Panc1 (cell line): Measurements from ENCODE around the gene MMRN2. TPM values are rescaled to one million over a fixed set of nuclear protein-coding genes. Genes with fewer than 3 reads are reported as not detected.

Experiments
- ATAC-seq: fragments of 200-7000 bp; cut with Tn5 transposase; 2 replicates; pipeline ENCODE4 v1.9.1; 2020; ENCODE audit warnings: mild to moderate bottlenecking, moderate library complexity
- BruUV-seq: library from RNA; stranded (reverse); fragments of 400-500 nt; replicated peaks from 2 replicates; lab custom pipeline; 2021; lab: Mats Ljungman, UMichigan
- CTCF ChIA-PET: fragments of 300-600 bp; sonication (Branson Sonifier 250); formaldehyde crosslinking; loops from one replicate; lab custom pipeline; 2022; ENCODE audit warnings: antibody characterized with exemption; lab: Charles Lee
- POLR2A ChIA-PET: fragments of 300-600 bp; sonication (Branson Sonifier 250); formaldehyde crosslinking; loops from one replicate; lab custom pipeline; 2022; ENCODE audit warnings: antibody characterized with exemption; lab: Charles Lee
- DNase-seq: peaks from one replicate; pipeline ENCODE4 v3.0.0-alpha.2; 2010; ENCODE audit warnings: low read depth, low spot score
- H3K27ac ChIP-seq: 2 replicates; pipeline ENCODE4 v1.5.1; 2011; ENCODE audit warnings: mild to moderate bottlenecking, low read length, inconsistent platforms
- H3K27me3 ChIP-seq: fragments of 200-500 bp; sonication (Bioruptor generic); 2 replicates; pipeline ENCODE4 v1.6.0; 2014; ENCODE audit warnings: low read length, inconsistent platforms; ENCODE audit not compliant: control insufficient read depth, insufficient read depth
- H3K36me3 ChIP-seq: fragments of 200-500 bp; sonication (Bioruptor generic); 2 replicates; pipeline ENCODE4 v1.5.1; 2014; ENCODE audit warnings: inconsistent platforms, mild to moderate bottlenecking, low read length, moderate library complexity; ENCODE audit not compliant: control insufficient read depth, insufficient read depth
- H3K4me1 ChIP-seq: 2 replicates; pipeline ENCODE4 v1.5.1; 2011; ENCODE audit warnings: inconsistent platforms, mild to moderate bottlenecking, low read length, moderate library complexity; ENCODE audit not compliant: control insufficient read depth, insufficient read depth
- H3K4me3 ChIP-seq, 2 experiments: 2 replicates each; pipeline ENCODE4 v1.5.1; 2011 to 2012; ENCODE audit warnings: low read depth in 2 of 2, low read length in 2 of 2, mild to moderate bottlenecking in 2 of 2, inconsistent platforms in 1 of 2, moderate library complexity in 1 of 2
- H3K9me3 ChIP-seq: fragments of 200-500 bp; sonication (Bioruptor generic); 2 replicates; pipeline ENCODE4 v1.5.1; 2014; ENCODE audit warnings: low read depth, mild to moderate bottlenecking, inconsistent platforms, low read length, moderate library complexity; ENCODE audit not compliant: control insufficient read depth, insufficient read depth
- POLR2AphosphoS5 ChIP-seq: IDR thresholded peaks from 2 replicates; pipeline ENCODE4 v1.6.1; 2012; ENCODE audit warnings: mild to moderate bottlenecking, low read depth, low read length, moderate library complexity
- SIN3A ChIP-seq: IDR thresholded peaks from 2 replicates; pipeline ENCODE4 v1.6.1; 2012; ENCODE audit warnings: low read depth, mild to moderate bottlenecking, low read length, moderate library complexity, borderline replicate concordance; ENCODE audit not compliant: insufficient read depth
- TCF7L2 ChIP-seq: IDR thresholded peaks from 2 replicates; pipeline ENCODE4 v1.6.1; 2011; ENCODE audit warnings: mild to moderate bottlenecking, low read depth, low read length, inconsistent platforms
- in situ Hi-C: cut with HindIII; loops from 2 replicates; pipeline ENCODE4 v1.10.0; 2016; ENCODE audit warnings: low sequenced_read_pairs, low pct_unique_long_range_greater_than_20kb
- intact Hi-C: fragments of 100-400 bp; cut with micrococcal nuclease; formaldehyde crosslinking; loops from one replicate; pipeline ENCODE4 v1.10.0; 2022; ENCODE audit not compliant: unreplicated experiment
- total RNA-seq: library from RNA; stranded (reverse); gene quantifications from one replicate; pipeline ENCODE4 v1.2.1, GENCODE V29; 2021; ENCODE audit not compliant: unreplicated experiment
- TF ChIP-seq, protein P1 (sequence below), 2 experiments: IDR thresholded peaks; 2 replicates each; pipeline ENCODE4 v1.6.1; 2011 to 2012; ENCODE audit warnings: low read depth in 2 of 2, control low read depth in 1 of 2, low read length in 1 of 2, mild to moderate bottlenecking in 1 of 2, moderate library complexity in 1 of 2; ENCODE audit not compliant: insufficient read depth in 1 of 2
- TF ChIP-seq, protein P2 (sequence below): fragments of 450-650 bp; IDR thresholded peaks from 2 replicates; pipeline ENCODE4 v1.5.1; 2017; ENCODE audit warnings: mild to moderate bottlenecking

The MMRN2 gene
- total RNA-seq, 1 experiment from 2014 or later = 1.0 TPM

DNA sequence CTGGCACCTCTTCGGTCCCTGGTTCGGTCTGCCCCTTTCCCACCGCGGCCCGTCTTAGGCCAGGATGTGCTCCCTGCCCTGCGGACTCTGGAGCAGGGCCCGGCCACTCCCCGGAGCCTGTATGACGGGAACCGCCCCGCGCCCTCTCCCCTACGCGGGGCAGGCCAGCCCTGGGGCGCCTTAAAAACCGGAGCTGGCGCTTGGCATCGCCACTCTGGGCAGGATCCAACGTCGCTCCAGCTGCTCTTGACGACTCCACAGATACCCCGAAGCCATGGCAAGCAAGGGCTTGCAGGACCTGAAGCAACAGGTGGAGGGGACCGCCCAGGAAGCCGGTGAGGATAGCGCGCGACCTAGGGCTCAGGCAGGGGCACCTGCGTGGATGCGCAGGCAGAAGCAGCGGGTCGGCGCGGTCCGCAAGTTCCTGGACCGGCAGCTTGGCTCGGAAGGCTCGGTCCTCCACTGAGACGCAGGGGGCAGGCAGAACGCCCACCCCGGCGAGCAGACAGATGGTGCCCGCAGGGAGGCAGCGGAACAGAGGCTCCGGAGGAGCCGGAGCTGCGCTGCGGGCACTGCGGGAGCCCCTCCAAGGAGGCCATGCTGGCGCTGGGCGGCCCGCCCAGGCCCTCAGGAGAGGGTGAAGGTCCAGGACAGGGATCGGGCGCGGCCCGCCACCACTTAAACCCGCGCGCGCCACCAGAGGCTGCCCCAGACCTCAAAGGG lies 11.0 kb upstream of the MMRN2 start, which contains the start of gene ADIRF:
Gene ADIRF (plus strand): TSS at position 212 of the 723 bp plus-strand sequence. CDS start 63 bp downstream, at position 275.
- TF ChIP-seq TCF7L2 = no peak
- TF ChIP-seq, protein P1, sequence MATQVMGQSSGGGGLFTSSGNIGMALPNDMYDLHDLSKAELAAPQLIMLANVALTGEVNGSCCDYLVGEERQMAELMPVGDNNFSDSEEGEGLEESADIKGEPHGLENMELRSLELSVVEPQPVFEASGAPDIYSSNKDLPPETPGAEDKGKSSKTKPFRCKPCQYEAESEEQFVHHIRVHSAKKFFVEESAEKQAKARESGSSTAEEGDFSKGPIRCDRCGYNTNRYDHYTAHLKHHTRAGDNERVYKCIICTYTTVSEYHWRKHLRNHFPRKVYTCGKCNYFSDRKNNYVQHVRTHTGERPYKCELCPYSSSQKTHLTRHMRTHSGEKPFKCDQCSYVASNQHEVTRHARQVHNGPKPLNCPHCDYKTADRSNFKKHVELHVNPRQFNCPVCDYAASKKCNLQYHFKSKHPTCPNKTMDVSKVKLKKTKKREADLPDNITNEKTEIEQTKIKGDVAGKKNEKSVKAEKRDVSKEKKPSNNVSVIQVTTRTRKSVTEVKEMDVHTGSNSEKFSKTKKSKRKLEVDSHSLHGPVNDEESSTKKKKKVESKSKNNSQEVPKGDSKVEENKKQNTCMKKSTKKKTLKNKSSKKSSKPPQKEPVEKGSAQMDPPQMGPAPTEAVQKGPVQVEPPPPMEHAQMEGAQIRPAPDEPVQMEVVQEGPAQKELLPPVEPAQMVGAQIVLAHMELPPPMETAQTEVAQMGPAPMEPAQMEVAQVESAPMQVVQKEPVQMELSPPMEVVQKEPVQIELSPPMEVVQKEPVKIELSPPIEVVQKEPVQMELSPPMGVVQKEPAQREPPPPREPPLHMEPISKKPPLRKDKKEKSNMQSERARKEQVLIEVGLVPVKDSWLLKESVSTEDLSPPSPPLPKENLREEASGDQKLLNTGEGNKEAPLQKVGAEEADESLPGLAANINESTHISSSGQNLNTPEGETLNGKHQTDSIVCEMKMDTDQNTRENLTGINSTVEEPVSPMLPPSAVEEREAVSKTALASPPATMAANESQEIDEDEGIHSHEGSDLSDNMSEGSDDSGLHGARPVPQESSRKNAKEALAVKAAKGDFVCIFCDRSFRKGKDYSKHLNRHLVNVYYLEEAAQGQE (IDR thresholded peaks at IDR 0.05; ENCODE audit: insufficient read depth in 1 of 2, low read depth in 2 of 2, low read length in 1 of 2) = no peak
- TF ChIP-seq, protein P2, sequence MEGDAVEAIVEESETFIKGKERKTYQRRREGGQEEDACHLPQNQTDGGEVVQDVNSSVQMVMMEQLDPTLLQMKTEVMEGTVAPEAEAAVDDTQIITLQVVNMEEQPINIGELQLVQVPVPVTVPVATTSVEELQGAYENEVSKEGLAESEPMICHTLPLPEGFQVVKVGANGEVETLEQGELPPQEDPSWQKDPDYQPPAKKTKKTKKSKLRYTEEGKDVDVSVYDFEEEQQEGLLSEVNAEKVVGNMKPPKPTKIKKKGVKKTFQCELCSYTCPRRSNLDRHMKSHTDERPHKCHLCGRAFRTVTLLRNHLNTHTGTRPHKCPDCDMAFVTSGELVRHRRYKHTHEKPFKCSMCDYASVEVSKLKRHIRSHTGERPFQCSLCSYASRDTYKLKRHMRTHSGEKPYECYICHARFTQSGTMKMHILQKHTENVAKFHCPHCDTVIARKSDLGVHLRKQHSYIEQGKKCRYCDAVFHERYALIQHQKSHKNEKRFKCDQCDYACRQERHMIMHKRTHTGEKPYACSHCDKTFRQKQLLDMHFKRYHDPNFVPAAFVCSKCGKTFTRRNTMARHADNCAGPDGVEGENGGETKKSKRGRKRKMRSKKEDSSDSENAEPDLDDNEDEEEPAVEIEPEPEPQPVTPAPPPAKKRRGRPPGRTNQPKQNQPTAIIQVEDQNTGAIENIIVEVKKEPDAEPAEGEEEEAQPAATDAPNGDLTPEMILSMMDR = no peak
- no peak for TF ChIP-seq SIN3A
- no peak for TF ChIP-seq POLR2AphosphoS5
- Histone ChIP-seq H3K27ac (no peak within 1 kb of the TSS), H3K9me3 (no peaks in the 10 kb centered on the region), H3K36me3 (no peaks in the 10 kb centered on the region; the same call in 1 of the 2 replicates), H3K4me3 (peak within 1 kb of the TSS; percentile 28 to 77), H3K27me3 (no peaks in the 10 kb centered on the region), H3K4me1 (peaks cover 48% of the 10 kb centered on the region)
- DNase-seq (no peak), ATAC-seq (peak; percentile 3; the same call in 1 of the 2 replicates)
- CTCF ChIA-PET = interaction anchor here (0.6 to 2.0 kb wide), 3 partner anchors 20 to 565 kb away, joined by 3 to 13 read pairs (median 4); no protein-coding TSS in a partner anchor
- in situ Hi-C loops (no loop called here), intact Hi-C loops (no loop called here)
- POLR2A ChIA-PET = interaction anchor here (0.7 kb wide), 2 partner anchors 288 to 496 kb away, joined by 3 to 4 read pairs; no protein-coding TSS in a partner anchor
- no TSS peak for BruUV-seq

DNA sequence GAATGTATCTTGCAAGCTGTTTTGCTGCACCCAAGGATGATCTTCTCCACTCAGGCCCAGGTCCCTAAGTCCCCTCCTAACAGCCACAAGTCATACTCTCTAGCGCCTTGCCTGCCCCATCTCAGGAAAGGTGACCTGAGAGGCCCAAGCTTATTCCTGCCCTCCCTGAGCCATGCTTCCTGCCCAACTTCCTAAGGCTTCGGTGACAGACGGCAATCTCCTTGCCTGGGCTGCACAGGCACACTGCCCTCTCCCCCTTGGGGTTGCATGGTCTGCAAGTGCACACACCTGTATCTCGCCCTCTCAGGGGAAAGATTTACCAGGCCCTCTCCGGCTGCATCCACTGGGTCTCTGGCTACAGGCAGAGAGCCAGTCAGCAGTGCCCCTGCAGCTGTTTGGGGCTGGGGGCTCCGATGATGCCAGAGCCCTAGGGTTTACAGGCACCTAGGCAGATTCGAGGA lies 10.1 kb upstream of the MMRN2 start:
- no peaks in the 10 kb centered on the region for H3K27me3 ChIP-seq
- ATAC-seq = no peak
- in situ Hi-C loops = no loop called here
- H3K4me1 ChIP-seq = peaks cover 48% of the 10 kb centered on the region
- H3K9me3 ChIP-seq = no peaks in the 10 kb centered on the region
- no peak overlapping the region for H3K27ac ChIP-seq
- ChIA-PET CTCF (interaction anchor here (1.3 to 1.7 kb wide), 4 partner anchors 9 to 28 kb away, joined by 3 to 43 read pairs (median 12); no protein-coding TSS in a partner anchor), POLR2A (no interaction called here)
- BruUV-seq = no TSS peak
- intact Hi-C loops = no loop called here
- no peaks in the 10 kb centered on the region; the same call in 1 of the 2 replicates for H3K36me3 ChIP-seq
- no peak for DNase-seq
- TF ChIP-seq TCF7L2 (no peak), POLR2AphosphoS5 (no peak), SIN3A (no peak)
- TF ChIP-seq, protein P1 (IDR thresholded peaks at IDR 0.05; ENCODE audit: insufficient read depth in 1 of 2, low read depth in 2 of 2, low read length in 1 of 2) = no peak
- TF ChIP-seq, protein P2 = no peak
- no peak overlapping the region for H3K4me3 ChIP-seq
